BJ (cell line): ENCODE measurements around the gene WDR74. TPM values are rescaled to one million over a fixed set of nuclear protein-coding genes. Genes with fewer than 3 reads are reported as not detected.

ENCODE experiments used
- CTCF ChIA-PET: fragments of 350-600 bp; formaldehyde crosslinking; extraction: SDS; loops from one replicate; lab custom pipeline; 2021; ENCODE audit warnings: antibody characterized with exemption, inconsistent platforms; lab: Yijun Ruan, JAX
- POLR2A ChIA-PET: fragments of 300-600 bp; sonication (Branson Sonifier 250); formaldehyde crosslinking; extraction: SDS; loops from one replicate; lab custom pipeline; 2021; ENCODE audit warnings: antibody characterized with exemption; lab: Charles Lee
- DNase-seq: peaks from one replicate; pipeline ENCODE4 v3.0.0-alpha.2; 2011; ENCODE audit warnings: low read depth
- H3K27me3 ChIP-seq: 2 replicates; pipeline ENCODE4 v1.6.0; 2011; ENCODE audit warnings: low read length; ENCODE audit not compliant: control insufficient read depth, insufficient read depth
- H3K36me3 ChIP-seq: 2 replicates; pipeline ENCODE4 v1.5.1; 2011; ENCODE audit warnings: low read length; ENCODE audit not compliant: control insufficient read depth, insufficient read depth
- H3K4me3 ChIP-seq: 2 replicates; pipeline ENCODE4 v1.5.1; 2011; ENCODE audit warnings: low read depth, mild to moderate bottlenecking, control low read depth, low read length
- polyA plus RNA-seq: library from polyadenylated mRNA; depleted of rRNA; stranded (reverse); fragments of >200 nt; gene quantifications from 2 replicates; pipeline ENCODE4 v1.2.3, GENCODE V29; 2011
- TF ChIP-seq, protein P1 (sequence below): IDR thresholded peaks from 2 replicates; pipeline ENCODE4 v1.5.1; 2011; ENCODE audit warnings: low read depth, mild to moderate bottlenecking, control low read depth, inconsistent platforms, low read length, moderate library complexity; ENCODE audit not compliant: insufficient read depth

WDR74 gene
- polyA plus RNA-seq, 1 experiment = 37.9 TPM

DNA sequence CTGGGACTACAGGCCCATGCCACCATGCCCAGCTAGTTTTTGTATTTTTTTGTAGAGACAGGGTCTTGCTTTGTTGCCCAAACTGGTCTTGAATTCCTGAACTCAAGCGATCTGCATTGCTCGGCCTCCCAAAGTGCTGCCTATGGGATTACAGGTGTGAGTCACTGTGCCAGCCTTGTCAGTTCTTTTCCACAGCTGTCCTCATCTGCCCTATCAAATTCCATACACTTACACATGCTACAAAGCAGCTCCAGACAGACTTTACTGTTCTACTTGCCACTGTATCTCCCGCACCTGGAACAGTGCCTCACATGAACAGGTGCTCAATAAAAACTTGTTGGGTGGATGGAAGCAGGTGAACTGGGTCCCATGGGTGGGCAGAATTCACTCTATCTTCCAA, 15.7 kb downstream of the WDR74 start:
- DNase-seq = no peak
- no peak overlapping the region for H3K4me3 ChIP-seq
- no peaks in the 10 kb centered on the region for H3K27me3 ChIP-seq
- peaks cover 35% of the 10 kb centered on the region for H3K36me3 ChIP-seq
- CTCF ChIA-PET = interaction anchor here (1.2 kb wide), 1 partner anchor 12 kb away, joined by 3 read pairs; no protein-coding TSS in a partner anchor
- TF ChIP-seq, protein P1, sequence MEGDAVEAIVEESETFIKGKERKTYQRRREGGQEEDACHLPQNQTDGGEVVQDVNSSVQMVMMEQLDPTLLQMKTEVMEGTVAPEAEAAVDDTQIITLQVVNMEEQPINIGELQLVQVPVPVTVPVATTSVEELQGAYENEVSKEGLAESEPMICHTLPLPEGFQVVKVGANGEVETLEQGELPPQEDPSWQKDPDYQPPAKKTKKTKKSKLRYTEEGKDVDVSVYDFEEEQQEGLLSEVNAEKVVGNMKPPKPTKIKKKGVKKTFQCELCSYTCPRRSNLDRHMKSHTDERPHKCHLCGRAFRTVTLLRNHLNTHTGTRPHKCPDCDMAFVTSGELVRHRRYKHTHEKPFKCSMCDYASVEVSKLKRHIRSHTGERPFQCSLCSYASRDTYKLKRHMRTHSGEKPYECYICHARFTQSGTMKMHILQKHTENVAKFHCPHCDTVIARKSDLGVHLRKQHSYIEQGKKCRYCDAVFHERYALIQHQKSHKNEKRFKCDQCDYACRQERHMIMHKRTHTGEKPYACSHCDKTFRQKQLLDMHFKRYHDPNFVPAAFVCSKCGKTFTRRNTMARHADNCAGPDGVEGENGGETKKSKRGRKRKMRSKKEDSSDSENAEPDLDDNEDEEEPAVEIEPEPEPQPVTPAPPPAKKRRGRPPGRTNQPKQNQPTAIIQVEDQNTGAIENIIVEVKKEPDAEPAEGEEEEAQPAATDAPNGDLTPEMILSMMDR = no peak
- POLR2A ChIA-PET = no interaction called here

DNA sequence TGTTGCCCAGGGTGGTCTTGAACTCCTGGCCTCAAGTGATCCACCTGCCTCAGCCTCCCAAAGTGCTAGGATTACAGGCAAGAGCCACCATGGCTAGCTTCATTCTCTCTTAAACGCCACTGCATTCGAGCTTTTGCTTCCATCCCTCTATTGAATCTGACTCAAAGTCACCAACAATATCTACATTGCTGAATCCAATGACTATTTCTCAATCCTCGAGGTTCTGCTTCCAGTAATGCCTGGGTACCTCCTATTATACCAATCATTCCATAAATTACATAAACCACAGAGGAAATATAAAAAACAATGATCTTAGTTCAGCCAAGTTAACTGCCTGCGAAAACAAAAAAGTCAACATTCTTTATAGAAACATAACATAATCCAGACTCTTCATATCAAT, 22.3 kb downstream of the WDR74 start:
- H3K27me3 ChIP-seq = no peaks in the 10 kb centered on the region

DNA sequence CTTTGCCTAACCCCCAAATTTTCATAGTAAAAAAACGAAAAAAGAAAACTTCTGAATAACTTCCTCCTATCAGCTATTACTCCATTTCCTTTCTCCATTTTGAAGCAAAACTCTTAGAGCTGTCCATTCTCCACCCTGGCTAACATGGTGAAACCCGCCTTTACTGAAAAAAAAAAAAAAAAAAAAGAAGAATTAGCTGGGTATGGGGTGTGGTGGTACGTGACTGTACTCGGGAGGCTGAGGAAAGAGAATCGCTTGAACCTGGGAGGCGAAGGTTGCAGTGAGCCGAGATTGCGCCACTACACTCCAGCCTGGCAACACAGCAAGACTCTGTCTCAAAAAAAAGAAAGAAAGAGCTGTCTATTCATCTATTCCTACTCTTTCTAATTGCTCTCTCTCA, 22.8 kb downstream of the WDR74 start:
- POLR2A ChIA-PET = interaction anchor here (0.5 kb wide), 1 partner anchor 89 kb away, joined by 3 read pairs; the partner anchor contains the start of gene HNRNPUL2
- Histone ChIP-seq H3K36me3 (peaks cover 6% of the 10 kb centered on the region), H3K27me3 (no peaks in the 10 kb centered on the region), H3K4me3 (no peak overlapping the region)
- CTCF ChIA-PET = interaction anchor here (1.0 to 1.8 kb wide), 4 partner anchors 9 to 13 kb away, joined by 4 to 6 read pairs (median 5); no protein-coding TSS in a partner anchor
- TF ChIP-seq, protein P1 = no peak
- no peak for DNase-seq

More for the DNA sequence above, 22.3 kb downstream of the WDR74 start:
- ChIA-PET POLR2A (no interaction called here), CTCF (interaction anchor here (1.3 to 1.8 kb wide), 3 partner anchors 9 to 12 kb away, joined by 4 to 6 read pairs (median 6); no protein-coding TSS in a partner anchor)
- Histone ChIP-seq H3K4me3 (no peak overlapping the region), H3K36me3 (peaks cover 7% of the 10 kb centered on the region)
- no peak for DNase-seq
- TF ChIP-seq, protein P1 = no peak

DNA sequence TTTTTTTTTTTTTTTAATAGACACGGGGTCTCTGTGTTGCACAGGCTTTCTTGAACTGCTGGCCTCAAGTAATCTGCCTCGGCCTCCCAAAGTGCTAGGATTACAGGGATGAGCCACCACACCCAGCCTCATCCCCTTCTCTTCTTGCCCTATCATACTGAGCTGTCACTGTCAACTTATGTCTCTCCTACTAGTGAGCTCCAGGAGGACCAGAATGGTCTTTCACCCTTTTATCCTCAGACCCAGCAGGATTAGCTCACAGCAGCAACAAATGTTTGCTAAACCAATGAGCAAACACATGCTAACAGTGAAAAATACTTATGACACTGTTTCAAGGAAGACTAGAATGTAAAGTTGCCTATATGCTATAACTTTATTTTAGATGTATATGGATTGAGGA, 27.7 kb downstream of the WDR74 start:
- DNase-seq = no peak

DNA sequence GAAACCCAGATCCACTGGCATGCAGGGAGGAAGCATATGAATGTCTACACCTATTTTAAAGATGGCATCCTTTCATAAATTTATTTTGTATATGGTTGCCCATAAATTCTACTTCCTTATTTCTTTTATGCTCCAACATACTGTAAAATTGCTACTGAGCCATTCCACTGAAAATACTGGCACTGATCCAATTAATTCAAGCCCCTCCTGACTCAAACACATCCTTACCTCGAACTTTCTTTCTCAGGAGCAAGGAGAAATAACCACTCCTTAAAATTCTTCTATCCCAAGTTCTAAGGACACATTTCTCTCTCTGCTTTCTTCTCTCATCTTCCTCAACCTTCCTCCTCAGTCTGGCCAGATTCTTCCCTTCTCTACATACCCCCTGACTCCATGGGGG, 28.6 kb downstream of the WDR74 start:
- TF ChIP-seq, protein P1 = no peak
- no peak for DNase-seq
- peaks cover 2% of the 10 kb centered on the region for H3K36me3 ChIP-seq
- no peaks in the 10 kb centered on the region for H3K27me3 ChIP-seq
- POLR2A ChIA-PET = no interaction called here
- CTCF ChIA-PET = interaction anchor here (0.6 to 1.8 kb wide), 2 partner anchors 13 to 27 kb away, joined by 3 read pairs; no protein-coding TSS in a partner anchor
- H3K4me3 ChIP-seq = no peak overlapping the region

More for the DNA sequence above, 27.7 kb downstream of the WDR74 start:
- TF ChIP-seq, protein P1 = no peak
- POLR2A ChIA-PET = interaction anchor here (0.6 kb wide), 1 partner anchor 30 kb away, joined by 10 read pairs; no protein-coding TSS in a partner anchor
- CTCF ChIA-PET = interaction anchor here (0.6 to 1.8 kb wide), 4 partner anchors 12 to 156 kb away, joined by 3 to 4 read pairs (median 3); partner anchors contain the start of gene SLC3A2
- H3K4me3 ChIP-seq = no peak overlapping the region
- H3K36me3 ChIP-seq = peaks cover 2% of the 10 kb centered on the region
- H3K27me3 ChIP-seq = no peaks in the 10 kb centered on the region
